Liver (tissue), 9 donors: Measurements from ENCODE around the gene PITPNM1. TPM values are rescaled to one million over a fixed set of nuclear protein-coding genes. Genes with fewer than 3 reads are reported as not detected.

Experiments used
- DNase-seq: peaks from one replicate; pipeline ENCODE4 v3.0.0-alpha.2; 2017; ENCODE audit warnings: low spot score
- H3K27ac ChIP-seq, 2 donors: one replicate each; pipeline ENCODE4 v1.7.0; 2013; ENCODE audit warnings: inconsistent platforms in 2 of 2, low read length in 2 of 2, control low read depth in 1 of 2, low read depth in 1 of 2, mild to moderate bottlenecking in 1 of 2
- H3K27me3 ChIP-seq, 4 donors: one replicate each; pipeline versions ENCODE4 v1.6.1 to v1.7.0; 2013; ENCODE audit warnings: low read length in 3 of 4, inconsistent platforms in 1 of 4, mild to moderate bottlenecking in 1 of 4, moderate library complexity in 1 of 4; ENCODE audit not compliant: control insufficient read depth in 4 of 4, insufficient read depth in 4 of 4
- H3K36me3 ChIP-seq, 4 donors: one replicate each; pipeline versions ENCODE4 v1.6.1 to v1.7.0; 2013; ENCODE audit warnings: low read length in 3 of 4, mild to moderate bottlenecking in 3 of 4, low read depth in 1 of 4, moderate library complexity in 1 of 4; ENCODE audit not compliant: control insufficient read depth in 4 of 4, insufficient read depth in 3 of 4
- H3K4me1 ChIP-seq, 4 donors: one replicate each; pipeline versions ENCODE4 v1.6.1 to v1.7.0; 2013; ENCODE audit warnings: low read length in 3 of 4, mild to moderate bottlenecking in 3 of 4, moderate library complexity in 1 of 4; ENCODE audit not compliant: control insufficient read depth in 4 of 4, insufficient read depth in 4 of 4
- H3K4me3 ChIP-seq, 3 donors: one replicate each; pipeline versions ENCODE4 v1.6.1 to v1.7.0; 2013; ENCODE audit warnings: low read length in 3 of 3, control low read depth in 1 of 3, low read depth in 1 of 3, mild to moderate bottlenecking in 1 of 3
- H3K9ac ChIP-seq, 2 donors: one replicate each; pipeline ENCODE4 v1.7.0; 2013; ENCODE audit warnings: low read length in 2 of 2, mild to moderate bottlenecking in 2 of 2, moderate library complexity in 2 of 2, control low read depth in 1 of 2, low read depth in 1 of 2
- H3K9me3 ChIP-seq, 4 donors: one replicate each; pipeline versions ENCODE4 v1.6.1 to v1.7.0; 2013; ENCODE audit warnings: low read length in 3 of 4; ENCODE audit not compliant: control insufficient read depth in 4 of 4
- EGR1 ChIP-seq, 2 donors: IDR thresholded peaks; 2 replicates each; pipeline ENCODE4 v1.6.1; 2016 to 2018; ENCODE audit warnings: antibody characterized with exemption in 2 of 2, low read depth in 2 of 2
- FOXA1 ChIP-seq: IDR thresholded peaks from 2 replicates; pipeline ENCODE4 v1.6.1; 2016; ENCODE audit warnings: antibody characterized with exemption
- FOXA2 ChIP-seq: IDR thresholded peaks from 2 replicates; pipeline ENCODE4 v1.6.1; 2016; ENCODE audit warnings: antibody characterized with exemption
- GABPA ChIP-seq, 2 donors: IDR thresholded peaks in 1 of 2; conservative IDR thresholded peaks in 1 of 2; 2 replicates each; pipeline ENCODE4 v1.6.1; 2016; ENCODE audit warnings: antibody characterized with exemption in 2 of 2, mild to moderate bottlenecking in 1 of 2, moderate library complexity in 1 of 2
- HNF4A ChIP-seq, 2 donors: conservative IDR thresholded peaks; 2 replicates each; pipeline ENCODE4 v1.6.1; 2016; ENCODE audit warnings: antibody characterized with exemption in 2 of 2, mild to moderate bottlenecking in 2 of 2
- HNF4G ChIP-seq: IDR thresholded peaks from 2 replicates; pipeline ENCODE4 v1.6.1; 2016; ENCODE audit warnings: antibody characterized with exemption
- JUND ChIP-seq, 2 donors: IDR thresholded peaks; 2 replicates each; pipeline ENCODE4 v1.6.1; 2016; ENCODE audit warnings: antibody characterized with exemption in 2 of 2
- MAX ChIP-seq: IDR thresholded peaks from 2 replicates; pipeline ENCODE4 v1.6.1; 2016; ENCODE audit warnings: antibody characterized with exemption
- NR2F2 ChIP-seq: IDR thresholded peaks from 2 replicates; pipeline ENCODE4 v1.6.1; 2016; ENCODE audit warnings: antibody characterized with exemption
- RAD21 ChIP-seq, 2 donors: IDR thresholded peaks; 2 replicates each; pipeline ENCODE4 v1.6.1; 2016; ENCODE audit warnings: antibody characterized with exemption in 2 of 2, mild to moderate bottlenecking in 2 of 2
- REST ChIP-seq: IDR thresholded peaks from 2 replicates; pipeline ENCODE4 v1.6.1; 2016; ENCODE audit warnings: antibody characterized with exemption, mild to moderate bottlenecking
- RXRA ChIP-seq, 2 donors: IDR thresholded peaks; 2 replicates each; pipeline ENCODE4 v1.6.1; 2017 to 2018; ENCODE audit warnings: antibody characterized with exemption in 2 of 2, mild to moderate bottlenecking in 1 of 2
- SP1 ChIP-seq: IDR thresholded peaks from 2 replicates; pipeline ENCODE4 v1.6.1; 2018; ENCODE audit warnings: antibody characterized with exemption, mild to moderate bottlenecking
- TAF1 ChIP-seq: conservative IDR thresholded peaks from 2 replicates; pipeline ENCODE4 v1.6.1; 2016; ENCODE audit warnings: antibody characterized with exemption, mild to moderate bottlenecking
- YY1 ChIP-seq: IDR thresholded peaks from 2 replicates; pipeline ENCODE4 v1.6.1; 2016; ENCODE audit warnings: antibody characterized with exemption, mild to moderate bottlenecking
- WGBS: extraction: QIAGEN DNeasy Blood & Tissue Kit; methylation state at CpG from one replicate; pipeline ENCODE4 v1.1.7; 2013; 5-methylcytosine and 5-hydroxymethylcytosine counted together
- polyA plus RNA-seq, 2 donors: library from polyadenylated mRNA; stranded (reverse) in 1 of 2; unstranded in 1 of 2; fragments of 200-250 nt in 1 of 2; fragments of >200 nt in 1 of 2; fragmentation: Nextera tagmentation in 1 of 2; extraction: Ambion mirVana in 1 of 2; gene quantifications; one replicate each; pipeline versions ENCODE4 v1.2.1 to v1.2.3, GENCODE V29; 2013 to 2015
- total RNA-seq, 2 donors: library from RNA; depleted of rRNA; stranded (reverse); fragments of >200 nt; gene quantifications; one replicate each; pipeline ENCODE4 v1.2.3, GENCODE V29; 2014
- TF ChIP-seq, protein P1 (sequence below): IDR thresholded peaks from 2 replicates; pipeline ENCODE4 v1.6.1; 2016; ENCODE audit warnings: antibody characterized with exemption
- TF ChIP-seq, protein P2 (sequence below): IDR thresholded peaks from 2 replicates; pipeline ENCODE4 v1.6.1; 2016; ENCODE audit warnings: antibody characterized with exemption
- TF ChIP-seq, protein P3 (sequence below): fragments of 150-350 bp; IDR thresholded peaks from 2 replicates; pipeline ENCODE4 v1.5.1; 2017; ENCODE audit warnings: improper control_type of control experiment, low read depth, low read length; ENCODE audit not compliant: missing input control
- donor health status: healthy.
- donor health status: healthy.
- donor health status: healthy.
- donor health status: healthy.
- donor health status: healthy.

The PITPNM1 gene
- total and polyA plus RNA-seq, 4 donors = 1.3 to 9.3 (median 5.1) TPM

- no peak overlapping the region for H3K27ac ChIP-seq
- no peak overlapping the region for H3K9ac ChIP-seq
- H3K9me3 ChIP-seq = no peaks in the 10 kb centered on the region
- H3K4me1 ChIP-seq = no peaks in the 10 kb centered on the region
- no peaks in the 10 kb centered on the region for H3K27me3 ChIP-seq
- no peaks in the 10 kb centered on the region for H3K36me3 ChIP-seq
- no peak for DNase-seq
- WGBS = 88% methylated on average over 6 of the region's 6 CpGs
- H3K4me3 ChIP-seq = no peak overlapping the region
- TF ChIP-seq, protein P1, sequence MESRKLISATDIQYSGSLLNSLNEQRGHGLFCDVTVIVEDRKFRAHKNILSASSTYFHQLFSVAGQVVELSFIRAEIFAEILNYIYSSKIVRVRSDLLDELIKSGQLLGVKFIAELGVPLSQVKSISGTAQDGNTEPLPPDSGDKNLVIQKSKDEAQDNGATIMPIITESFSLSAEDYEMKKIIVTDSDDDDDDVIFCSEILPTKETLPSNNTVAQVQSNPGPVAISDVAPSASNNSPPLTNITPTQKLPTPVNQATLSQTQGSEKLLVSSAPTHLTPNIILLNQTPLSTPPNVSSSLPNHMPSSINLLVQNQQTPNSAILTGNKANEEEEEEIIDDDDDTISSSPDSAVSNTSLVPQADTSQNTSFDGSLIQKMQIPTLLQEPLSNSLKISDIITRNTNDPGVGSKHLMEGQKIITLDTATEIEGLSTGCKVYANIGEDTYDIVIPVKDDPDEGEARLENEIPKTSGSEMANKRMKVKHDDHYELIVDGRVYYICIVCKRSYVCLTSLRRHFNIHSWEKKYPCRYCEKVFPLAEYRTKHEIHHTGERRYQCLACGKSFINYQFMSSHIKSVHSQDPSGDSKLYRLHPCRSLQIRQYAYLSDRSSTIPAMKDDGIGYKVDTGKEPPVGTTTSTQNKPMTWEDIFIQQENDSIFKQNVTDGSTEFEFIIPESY = no peak
- TF ChIP-seq SP1 = no peak
- no peak for TF ChIP-seq RXRA (IDR thresholded peaks at IDR 0.05)
- no peak for TF ChIP-seq FOXA1
- TF ChIP-seq HNF4A (conservative IDR thresholded peaks at IDR 0.05) = no peak
- TF ChIP-seq, protein P2, sequence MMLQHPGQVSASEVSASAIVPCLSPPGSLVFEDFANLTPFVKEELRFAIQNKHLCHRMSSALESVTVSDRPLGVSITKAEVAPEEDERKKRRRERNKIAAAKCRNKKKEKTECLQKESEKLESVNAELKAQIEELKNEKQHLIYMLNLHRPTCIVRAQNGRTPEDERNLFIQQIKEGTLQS = no peak
- TF ChIP-seq FOXA2 = no peak
- no peak for TF ChIP-seq GABPA (IDR thresholded peaks at IDR 0.05 in 1 of 2, conservative IDR thresholded peaks at IDR 0.05 in 1 of 2)
- no peak for TF ChIP-seq NR2F2
- TF ChIP-seq REST = no peak
- no peak for TF ChIP-seq YY1
- TF ChIP-seq MAX = no peak
- no peak for TF ChIP-seq TAF1
- no peak for TF ChIP-seq JUND (IDR thresholded peaks at IDR 0.05)
- TF ChIP-seq, protein P3, sequence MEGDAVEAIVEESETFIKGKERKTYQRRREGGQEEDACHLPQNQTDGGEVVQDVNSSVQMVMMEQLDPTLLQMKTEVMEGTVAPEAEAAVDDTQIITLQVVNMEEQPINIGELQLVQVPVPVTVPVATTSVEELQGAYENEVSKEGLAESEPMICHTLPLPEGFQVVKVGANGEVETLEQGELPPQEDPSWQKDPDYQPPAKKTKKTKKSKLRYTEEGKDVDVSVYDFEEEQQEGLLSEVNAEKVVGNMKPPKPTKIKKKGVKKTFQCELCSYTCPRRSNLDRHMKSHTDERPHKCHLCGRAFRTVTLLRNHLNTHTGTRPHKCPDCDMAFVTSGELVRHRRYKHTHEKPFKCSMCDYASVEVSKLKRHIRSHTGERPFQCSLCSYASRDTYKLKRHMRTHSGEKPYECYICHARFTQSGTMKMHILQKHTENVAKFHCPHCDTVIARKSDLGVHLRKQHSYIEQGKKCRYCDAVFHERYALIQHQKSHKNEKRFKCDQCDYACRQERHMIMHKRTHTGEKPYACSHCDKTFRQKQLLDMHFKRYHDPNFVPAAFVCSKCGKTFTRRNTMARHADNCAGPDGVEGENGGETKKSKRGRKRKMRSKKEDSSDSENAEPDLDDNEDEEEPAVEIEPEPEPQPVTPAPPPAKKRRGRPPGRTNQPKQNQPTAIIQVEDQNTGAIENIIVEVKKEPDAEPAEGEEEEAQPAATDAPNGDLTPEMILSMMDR = no peak
- TF ChIP-seq HNF4G = no peak
Observed at GRCh38 chr11:67538306-67538705, 33.1 kb upstream of the PITPNM1 start.

DNA sequence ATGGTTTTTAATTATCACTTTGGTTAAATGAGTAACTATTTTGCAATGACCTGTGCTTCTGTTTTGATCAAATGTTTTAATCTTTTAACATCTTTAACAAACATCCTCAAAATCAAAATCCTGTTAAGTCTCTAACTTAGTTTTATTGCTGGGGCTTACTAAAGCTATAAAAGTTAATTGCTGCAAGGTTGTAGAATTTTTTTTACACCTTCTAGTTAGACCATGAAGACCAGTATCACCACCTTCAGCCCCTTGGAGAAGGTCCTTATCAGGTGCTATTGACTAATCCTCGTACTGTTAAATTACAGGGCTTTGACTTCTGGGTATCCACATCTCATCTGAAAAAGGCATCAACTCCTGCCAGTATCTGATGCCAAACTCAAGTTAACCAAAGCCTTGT lies 30.4 kb upstream of the PITPNM1 start:
- Histone ChIP-seq H3K9ac (no peak overlapping the region), H3K9me3 (no peaks in the 10 kb centered on the region), H3K36me3 (no peaks in the 10 kb centered on the region), H3K4me1 (no peaks in the 10 kb centered on the region), H3K27me3 (no peaks in the 10 kb centered on the region), H3K4me3 (no peak overlapping the region), H3K27ac (no peak overlapping the region)
- 62% methylated on average over 1 of the region's 1 CpG for WGBS
- TF ChIP-seq FOXA1 = no peak
- no peak for TF ChIP-seq TAF1
- no peak for TF ChIP-seq SP1
- TF ChIP-seq GABPA (IDR thresholded peaks at IDR 0.05 in 1 of 2, conservative IDR thresholded peaks at IDR 0.05 in 1 of 2) = no peak
- TF ChIP-seq HNF4A (conservative IDR thresholded peaks at IDR 0.05) = no peak
- no peak for TF ChIP-seq HNF4G
- TF ChIP-seq EGR1 (IDR thresholded peaks at IDR 0.05; ENCODE audit: low read depth in 2 of 2) = no peak
- TF ChIP-seq JUND (IDR thresholded peaks at IDR 0.05) = no peak
- TF ChIP-seq FOXA2 = no peak
- TF ChIP-seq RAD21 (IDR thresholded peaks at IDR 0.05) = no peak
- TF ChIP-seq, protein P1 = no peak
- no peak for DNase-seq
